Mesothelial cell of epicardium (in vitro differentiated cells): ENCODE data around the gene RPS2. TPM values are rescaled to one million over a fixed set of nuclear protein-coding genes. Genes with fewer than 3 reads are reported as not detected.

ENCODE experiments used
- DNase-seq, 2 experiments: peaks; one replicate each; pipeline ENCODE4 v3.0.0; 2021; ENCODE audit warnings: low spot score in 2 of 2; ENCODE audit not compliant: unreplicated experiment in 2 of 2
- H3K27ac Mint-ChIP-seq: 2 replicates; pipeline ENCODE4 v1.8.0; 2021; ENCODE audit warnings: mixed read lengths
- H3K27me3 Mint-ChIP-seq: 2 replicates; pipeline ENCODE4 v1.8.0; 2021; ENCODE audit warnings: low read depth, mixed read lengths
- H3K36me3 Mint-ChIP-seq: 2 replicates; pipeline ENCODE4 v1.8.0; 2021; ENCODE audit warnings: mixed read lengths
- H3K4me1 Mint-ChIP-seq: 2 replicates; pipeline ENCODE4 v1.8.0; 2021; ENCODE audit warnings: mixed read lengths
- H3K4me3 Mint-ChIP-seq: 2 replicates; pipeline ENCODE4 v1.8.0; 2021; ENCODE audit warnings: mild to moderate bottlenecking, moderate library complexity, mixed read lengths
- H3K9me3 Mint-ChIP-seq: 2 replicates; pipeline ENCODE4 v1.8.0; 2021; ENCODE audit warnings: mixed read lengths
- total RNA-seq: library from RNA; stranded (reverse); gene quantifications from 3 replicates; pipeline ENCODE4 v1.2.1, GENCODE V29; 2021
- TF ChIP-seq, protein P1 (sequence below): fragments of 200-600 bp; sonication (generic); IDR thresholded peaks from one replicate; pipeline ENCODE4 v1.5.0; 2021; ENCODE audit warnings: antibody characterized with exemption; ENCODE audit not compliant: unreplicated experiment

RPS2 gene
- total RNA-seq, 1 donor from 2014 or later, result 2,265 TPM

- peaks cover 40% of the 10 kb centered on the region for H3K27me3 Mint-ChIP-seq
- H3K27ac Mint-ChIP-seq, result no peak overlapping the region
- TF ChIP-seq, protein P1, sequence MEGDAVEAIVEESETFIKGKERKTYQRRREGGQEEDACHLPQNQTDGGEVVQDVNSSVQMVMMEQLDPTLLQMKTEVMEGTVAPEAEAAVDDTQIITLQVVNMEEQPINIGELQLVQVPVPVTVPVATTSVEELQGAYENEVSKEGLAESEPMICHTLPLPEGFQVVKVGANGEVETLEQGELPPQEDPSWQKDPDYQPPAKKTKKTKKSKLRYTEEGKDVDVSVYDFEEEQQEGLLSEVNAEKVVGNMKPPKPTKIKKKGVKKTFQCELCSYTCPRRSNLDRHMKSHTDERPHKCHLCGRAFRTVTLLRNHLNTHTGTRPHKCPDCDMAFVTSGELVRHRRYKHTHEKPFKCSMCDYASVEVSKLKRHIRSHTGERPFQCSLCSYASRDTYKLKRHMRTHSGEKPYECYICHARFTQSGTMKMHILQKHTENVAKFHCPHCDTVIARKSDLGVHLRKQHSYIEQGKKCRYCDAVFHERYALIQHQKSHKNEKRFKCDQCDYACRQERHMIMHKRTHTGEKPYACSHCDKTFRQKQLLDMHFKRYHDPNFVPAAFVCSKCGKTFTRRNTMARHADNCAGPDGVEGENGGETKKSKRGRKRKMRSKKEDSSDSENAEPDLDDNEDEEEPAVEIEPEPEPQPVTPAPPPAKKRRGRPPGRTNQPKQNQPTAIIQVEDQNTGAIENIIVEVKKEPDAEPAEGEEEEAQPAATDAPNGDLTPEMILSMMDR, result no peak
- no peak for DNase-seq
- peaks cover 15% of the 10 kb centered on the region for H3K36me3 Mint-ChIP-seq
- H3K4me3 Mint-ChIP-seq, result peak overlapping the region; percentile 47
- peaks cover 9% of the 10 kb centered on the region for H3K4me1 Mint-ChIP-seq
- no peaks in the 10 kb centered on the region for H3K9me3 Mint-ChIP-seq
Measured at GRCh38 chr16:1991135-1991551, 26.5 kb upstream of the RPS2 start.

DNA sequence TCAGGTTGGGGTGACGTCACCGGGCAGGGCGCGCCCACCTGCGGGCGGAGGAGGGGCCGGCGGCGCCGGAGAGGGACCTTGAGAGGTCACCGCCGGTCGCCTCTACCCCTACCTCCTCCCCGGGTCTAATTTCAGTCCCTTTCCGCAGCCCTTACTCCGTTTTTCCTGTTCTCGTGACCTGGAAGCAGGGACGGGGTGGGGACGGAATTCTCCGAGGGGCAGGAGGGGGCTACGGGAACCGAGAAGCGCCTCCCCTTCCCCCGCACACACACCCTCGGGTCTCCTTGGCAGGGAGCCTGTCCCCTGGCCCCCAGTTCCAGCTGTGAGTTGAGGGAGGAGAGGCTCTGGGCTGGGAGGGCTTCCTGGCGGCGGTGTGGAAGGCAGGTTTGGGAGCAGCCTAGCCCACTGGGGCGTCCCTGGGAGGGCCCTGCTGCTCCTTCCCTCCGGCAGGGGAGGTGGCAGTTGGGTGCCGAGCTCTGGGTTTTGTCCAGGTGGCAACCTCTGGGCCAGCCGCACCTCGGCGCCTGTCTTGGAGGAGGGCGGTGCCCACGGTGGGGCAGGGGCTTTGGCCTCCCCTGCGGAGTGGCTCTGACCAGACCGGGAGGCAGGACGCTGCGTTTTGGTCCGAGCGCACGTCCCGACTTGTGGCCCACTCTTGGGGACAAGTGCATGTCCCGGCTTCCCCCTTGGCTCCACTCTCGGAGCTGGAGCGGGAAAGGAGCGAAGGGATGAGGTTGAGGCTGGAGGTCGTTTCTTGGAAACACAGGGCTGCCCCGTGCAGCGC, 25.9 kb upstream of the RPS2 start:
- Mint-ChIP-seq H3K27me3 (peaks cover 40% of the 10 kb centered on the region), H3K27ac (no peak overlapping the region), H3K9me3 (no peaks in the 10 kb centered on the region), H3K36me3 (peaks cover 13% of the 10 kb centered on the region), H3K4me3 (peak overlapping the region; percentile 47), H3K4me1 (peaks cover 9% of the 10 kb centered on the region)
- DNase-seq, result no peak
- TF ChIP-seq, protein P1, result no peak

DNA sequence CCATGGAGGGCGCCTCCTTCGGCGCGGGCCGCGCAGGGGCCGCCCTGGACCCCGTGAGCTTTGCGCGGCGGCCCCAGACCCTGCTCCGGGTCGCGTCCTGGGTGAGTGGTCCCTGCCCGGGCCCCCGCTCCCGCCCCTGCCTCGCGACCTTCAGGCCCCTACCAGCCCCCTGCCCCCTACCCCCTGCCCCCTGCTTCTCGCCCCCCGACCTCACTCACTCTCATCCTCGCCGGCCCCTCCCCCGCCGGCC, 25.4 kb upstream of the RPS2 start:
- H3K9me3 Mint-ChIP-seq, result no peaks in the 10 kb centered on the region
- H3K4me3 Mint-ChIP-seq, result no peak overlapping the region
- no peak for DNase-seq
- peaks cover 14% of the 10 kb centered on the region for H3K4me1 Mint-ChIP-seq
- H3K27me3 Mint-ChIP-seq, result peaks cover 40% of the 10 kb centered on the region
- no peak overlapping the region for H3K27ac Mint-ChIP-seq
- H3K36me3 Mint-ChIP-seq, result peaks cover 9% of the 10 kb centered on the region
- TF ChIP-seq, protein P1, result no peak

DNA sequence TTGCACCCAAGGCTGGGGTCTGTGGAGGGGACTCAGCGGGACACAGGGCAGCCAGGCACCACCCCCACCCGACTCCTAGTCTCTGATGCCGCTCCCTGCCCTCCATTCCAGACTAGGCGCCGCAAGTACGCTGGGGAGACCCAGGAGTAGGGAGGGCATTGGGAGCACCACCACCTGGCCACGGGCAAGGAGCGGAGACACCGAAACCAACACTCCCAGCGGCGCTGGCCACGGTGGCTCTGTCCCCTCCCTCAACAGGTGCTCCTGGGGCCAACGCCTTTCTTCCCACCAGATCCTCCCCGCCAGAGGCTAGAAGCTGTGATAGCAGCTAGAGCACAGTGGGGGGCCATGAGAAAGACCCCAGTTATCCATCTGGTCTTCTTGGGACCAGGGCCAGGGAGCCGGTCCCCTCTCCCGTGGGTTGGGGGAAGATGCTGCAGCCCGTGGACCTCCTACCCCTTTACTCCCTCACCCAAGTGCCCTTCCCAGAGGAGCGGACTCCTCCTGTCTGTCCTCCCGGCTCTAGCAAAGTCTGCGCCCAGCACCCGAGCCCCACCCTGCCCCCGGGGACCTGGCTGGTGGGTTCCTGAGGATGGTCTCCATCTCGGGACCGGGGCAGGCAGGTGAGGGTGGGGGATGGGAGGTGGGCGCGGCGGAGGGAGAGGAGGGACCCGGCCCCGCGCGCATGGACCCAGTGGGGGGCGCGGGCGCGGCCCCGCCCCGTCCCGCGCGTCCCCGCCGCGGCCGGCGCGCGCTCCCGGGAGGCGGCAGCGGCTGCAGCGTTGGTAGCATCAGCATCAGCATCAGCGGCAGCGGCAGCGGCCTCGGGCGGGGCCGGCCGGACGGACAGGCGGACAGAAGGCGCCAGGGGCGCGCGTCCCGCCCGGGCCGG, 24.8 kb upstream of the RPS2 start, which contains the start of gene SYNGR3:
TSS of gene SYNGR3 (plus strand) at position 762 of the 892 bp plus-strand sequence. CDS start 133 bp downstream, outside the sequence.
- Mint-ChIP-seq H3K27me3 (peaks cover 40% of the 10 kb centered on the region), H3K4me3 (peak within 1 kb of the TSS; percentile 57), H3K27ac (no peak within 1 kb of the TSS), H3K9me3 (no peaks in the 10 kb centered on the region), H3K36me3 (peaks cover 9% of the 10 kb centered on the region), H3K4me1 (peaks cover 20% of the 10 kb centered on the region)
- no peak for DNase-seq
- TF ChIP-seq, protein P1, result no peak

DNA sequence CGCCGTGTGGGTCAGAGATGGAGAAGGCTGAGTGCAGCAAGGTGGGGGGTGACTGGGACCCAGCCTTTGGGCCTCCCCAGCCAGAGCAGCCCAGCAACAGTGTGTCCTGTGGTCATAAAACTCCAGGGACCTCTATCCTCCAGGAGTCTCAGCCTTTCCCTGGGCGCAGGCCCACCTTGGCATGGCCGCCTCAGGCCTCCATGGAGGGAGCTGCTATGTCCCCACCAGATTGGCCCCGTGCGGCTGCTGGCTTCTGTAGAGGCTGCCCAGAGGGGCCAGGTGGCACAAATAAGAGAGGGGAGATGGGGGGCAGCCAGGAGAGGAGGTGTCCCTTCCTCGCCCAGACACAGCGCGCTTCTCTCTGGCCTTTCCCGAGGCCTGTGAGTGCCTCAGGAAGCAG, 22.6 kb upstream of the RPS2 start:
- Mint-ChIP-seq H3K27me3 (peaks cover 48% of the 10 kb centered on the region), H3K36me3 (peaks cover 9% of the 10 kb centered on the region), H3K9me3 (no peaks in the 10 kb centered on the region), H3K27ac (no peak overlapping the region), H3K4me3 (no peak overlapping the region), H3K4me1 (peaks cover 22% of the 10 kb centered on the region)
- no peak for DNase-seq
- TF ChIP-seq, protein P1, result no peak
